Measurements from ENCODE around the gene PCBP3.
"Not testable (repeated sequence)": the region's sequence is repeated elsewhere in the genome, so short reads cannot be mapped to it uniquely, and the experiment has no call there.

PCBP3 gene

DNA sequence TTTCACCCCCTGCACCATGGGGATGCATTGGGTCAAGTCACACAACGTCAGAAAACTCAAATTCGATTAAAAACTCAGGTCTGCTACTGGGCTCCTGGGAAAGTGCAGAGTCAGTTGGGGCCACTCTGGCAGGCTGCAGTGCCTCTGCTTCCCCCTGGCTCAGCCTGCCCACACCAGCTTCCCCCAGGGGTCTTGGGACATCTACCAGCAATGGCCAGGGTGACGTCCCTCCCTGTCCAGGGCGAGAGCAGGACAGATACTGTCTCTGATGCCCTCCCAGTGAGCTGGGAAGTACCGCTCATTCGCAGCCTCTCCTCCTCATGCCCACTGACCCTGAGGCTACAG lies 231.9 kb downstream of the PCBP3 start:
- DNase-seq (ENCODE audit: low read depth): no peak

DNA sequence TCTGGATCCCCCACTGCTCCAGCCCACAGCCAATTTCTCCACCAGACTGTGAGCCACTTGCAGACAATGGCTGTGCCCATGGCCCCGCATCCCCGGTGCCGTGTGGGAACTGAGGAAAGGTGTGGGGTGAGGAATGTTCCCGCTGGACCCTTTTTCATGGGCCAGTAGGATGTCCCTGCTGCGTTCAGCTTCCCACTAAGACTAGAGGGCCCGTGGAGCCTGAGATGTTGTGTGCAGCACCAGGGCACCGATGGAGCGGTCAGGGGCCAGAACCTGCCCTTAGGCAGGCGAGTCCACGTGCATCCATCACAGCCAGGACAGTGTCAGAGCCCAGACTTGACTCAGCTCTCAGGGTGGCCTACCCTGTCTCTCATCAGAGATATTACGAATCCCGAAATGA lies 232.4 kb downstream of the PCBP3 start:
- no peak for DNase-seq (ENCODE audit: low read depth)

DNA sequence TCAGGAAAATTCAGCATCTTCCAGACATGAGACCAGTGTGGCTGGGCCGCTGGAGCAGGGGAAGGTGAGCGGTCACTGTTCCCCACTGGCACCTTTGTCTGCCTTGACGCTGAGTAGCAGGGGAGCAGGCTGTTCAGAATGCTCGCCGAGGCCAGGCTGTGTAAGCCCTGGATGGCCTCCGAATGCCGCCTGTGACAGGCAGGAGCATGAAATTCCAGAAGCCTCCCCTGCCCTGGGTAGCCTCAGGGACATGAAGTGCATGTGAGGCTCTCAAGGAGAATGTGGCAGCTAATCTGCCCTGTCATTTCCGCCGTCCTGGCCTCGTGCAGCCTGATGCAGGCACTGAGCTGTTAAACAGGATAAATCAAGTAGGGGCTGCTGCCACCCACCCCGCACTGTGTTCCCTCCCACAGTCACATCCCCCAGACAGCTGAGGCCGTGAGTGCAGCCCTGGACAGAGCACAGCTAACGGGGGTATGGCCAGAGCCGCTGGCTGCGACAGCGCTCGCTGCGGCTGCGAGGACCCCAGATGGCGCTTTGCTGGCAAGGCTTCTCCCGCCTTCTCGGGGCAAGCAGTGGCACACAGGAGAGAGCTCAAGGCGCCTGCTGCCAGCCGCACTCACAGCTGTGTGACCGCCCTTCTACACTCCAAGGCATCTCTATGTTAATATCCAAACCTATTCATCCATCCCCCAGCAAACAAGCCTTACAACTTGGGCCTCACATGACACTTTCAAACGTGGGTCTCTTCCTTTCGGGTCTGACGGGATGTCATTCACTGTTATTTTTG lies 233.1 kb downstream of the PCBP3 start:
- DNase-seq (ENCODE audit: low read depth): no peak

DNA sequence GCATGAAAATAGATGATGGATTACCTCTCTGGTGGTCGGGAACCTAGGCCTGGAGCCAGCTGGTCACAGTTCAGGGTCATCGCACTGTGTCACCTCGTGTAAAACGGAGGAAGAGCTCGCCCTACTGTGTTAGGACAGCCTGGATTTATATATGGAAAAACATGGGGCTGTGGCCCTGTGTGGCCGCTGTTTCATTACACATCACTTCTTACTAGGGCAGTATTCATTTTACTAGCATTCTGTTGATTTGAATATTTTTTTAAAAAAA lies 233.6 kb downstream of the PCBP3 start:
- DNase-seq (ENCODE audit: low read depth): no peak

- DNase-seq (ENCODE audit: low read depth): no peak
Measured at GRCh38 chr21:45877821-45878469, 234.4 kb downstream of the PCBP3 start.

DNA sequence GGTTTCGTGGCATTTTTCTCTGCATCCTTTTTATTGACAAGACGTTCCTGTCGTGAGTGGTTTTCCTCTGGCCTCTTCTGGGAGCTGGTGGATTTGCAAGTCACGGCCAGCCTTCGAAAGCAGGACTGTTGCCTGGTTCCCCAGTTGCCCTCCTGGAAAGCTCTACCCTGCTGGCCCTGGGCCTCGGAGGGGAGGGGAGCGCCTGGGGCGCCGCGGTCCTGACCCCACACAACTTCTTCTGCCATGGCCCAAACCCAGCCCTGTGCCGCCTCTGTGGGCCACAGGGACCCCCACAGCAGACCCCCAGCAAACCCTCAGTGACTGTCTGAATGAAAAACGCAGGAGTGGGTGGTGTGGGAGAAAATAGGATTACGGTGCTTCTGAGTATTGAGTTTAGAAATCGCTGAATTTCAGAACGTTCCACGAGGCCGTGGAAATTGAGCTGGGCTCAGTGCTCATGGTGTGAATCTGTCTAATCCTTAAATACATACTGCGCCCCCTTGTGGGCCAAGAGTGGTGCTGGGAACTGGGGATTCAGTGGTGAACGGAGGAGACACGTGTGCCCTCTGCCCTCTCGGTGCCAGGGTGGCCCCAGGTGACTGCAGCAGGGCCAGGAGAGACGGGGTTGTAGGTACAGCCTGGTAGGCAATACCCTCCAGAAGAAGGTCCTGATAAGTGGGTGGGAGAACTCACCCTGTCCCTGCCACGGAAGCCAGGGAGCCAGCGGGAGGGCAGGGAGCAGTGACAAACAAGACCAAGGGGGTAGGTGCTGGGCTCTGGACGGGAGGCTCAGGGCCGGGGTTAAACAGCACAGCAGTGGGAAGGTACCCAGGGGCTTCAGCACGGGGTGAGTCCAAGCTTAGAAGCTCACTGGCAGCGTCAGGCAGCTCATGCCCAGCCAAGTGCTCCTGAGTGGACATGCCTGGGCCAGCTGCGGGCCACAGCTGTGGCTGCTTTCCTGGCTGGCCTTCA lies 236.9 kb downstream of the PCBP3 start:
- no peak for DNase-seq (ENCODE audit: low read depth)

DNA sequence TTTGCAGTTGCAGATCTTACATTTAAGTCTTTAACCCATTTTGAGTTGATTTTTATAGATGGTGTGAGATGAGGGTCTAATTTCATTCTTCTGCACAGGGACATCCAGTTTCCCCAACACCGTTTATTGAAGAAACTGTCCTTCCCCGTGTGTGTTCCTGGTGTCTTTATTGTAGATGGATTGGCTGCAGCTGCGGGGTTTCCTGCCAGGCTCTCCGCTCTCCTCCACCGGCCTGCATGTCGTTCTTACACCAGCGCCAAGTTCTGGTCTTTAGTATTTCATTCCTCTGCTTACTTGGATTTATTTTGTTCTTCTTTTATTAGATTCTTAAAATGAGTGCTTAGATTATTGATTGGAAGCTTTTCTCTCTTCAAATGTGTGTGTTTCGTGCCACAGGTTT lies 239.1 kb downstream of the PCBP3 start:
- no peak for DNase-seq (ENCODE audit: low read depth)

DNA sequence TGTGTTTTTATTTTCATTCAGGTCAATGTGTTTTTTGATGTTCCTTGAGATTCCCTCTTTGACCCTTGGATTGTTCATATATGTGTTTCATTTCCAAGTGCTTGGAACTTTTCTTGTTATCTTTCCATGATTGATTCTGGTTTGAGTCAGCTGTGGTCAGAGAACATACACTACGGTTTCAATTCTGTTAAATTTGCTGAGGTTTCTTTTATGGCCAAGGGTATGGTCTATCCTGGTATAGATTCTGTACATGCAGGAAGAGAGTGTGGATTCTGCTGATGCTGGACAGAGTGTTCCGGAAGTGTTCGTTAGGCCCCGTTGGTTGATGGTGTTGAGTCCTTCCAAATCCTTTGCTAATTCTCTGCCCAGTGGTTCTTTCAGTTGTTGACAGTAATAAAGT lies 239.6 kb downstream of the PCBP3 start:
- DNase-seq (ENCODE audit: low read depth): no peak

GRCh38 chr21:45885597-45885929 lies 242.0 kb downstream of the PCBP3 start:
- no peak for DNase-seq (ENCODE audit: low read depth)

DNA sequence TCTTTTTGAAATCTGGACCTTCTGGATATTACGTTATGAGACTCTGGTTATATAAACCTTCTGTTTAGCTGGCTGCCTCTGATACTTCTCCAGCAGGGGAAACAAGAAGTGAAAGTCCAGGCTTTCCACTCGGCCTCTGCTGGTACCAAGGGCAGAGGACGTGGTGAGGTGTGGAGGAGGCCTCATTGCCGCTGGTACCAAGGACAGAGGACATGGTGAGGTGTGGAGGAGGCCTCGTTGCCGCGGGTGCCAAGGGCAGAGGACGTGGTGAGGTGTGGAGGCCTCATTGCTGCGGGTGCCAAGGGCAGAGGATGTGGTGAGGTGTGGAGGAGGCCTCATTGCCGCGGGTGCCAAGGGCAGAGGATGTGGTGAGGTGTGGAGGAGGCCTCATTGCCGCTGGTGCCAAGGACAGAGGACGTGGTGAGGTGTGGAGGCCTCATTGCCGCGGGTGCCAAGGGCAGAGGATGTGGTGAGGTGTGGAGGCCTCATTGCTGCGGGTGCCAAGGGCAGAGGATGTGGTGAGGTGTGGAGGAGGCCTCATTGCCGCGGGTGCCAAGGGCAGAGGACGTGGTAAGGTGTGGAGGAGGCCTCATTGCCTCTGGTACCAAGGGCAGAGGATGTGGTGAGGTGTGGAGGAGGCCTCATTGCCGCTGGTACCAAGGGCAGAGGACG lies 242.5 kb downstream of the PCBP3 start:
- DNase-seq (ENCODE audit: low read depth): not testable (repeated sequence)

GRCh38 chr21:45886610-45887026 lies 243.1 kb downstream of the PCBP3 start:
- DNase-seq (ENCODE audit: low read depth): no peak

GRCh38 chr21:45887120-45887611 lies 243.6 kb downstream of the PCBP3 start:
- no peak for DNase-seq (ENCODE audit: low read depth)

GRCh38 chr21:45887788-45888187 lies 244.3 kb downstream of the PCBP3 start:
- DNase-seq (ENCODE audit: low read depth): no peak

DNA sequence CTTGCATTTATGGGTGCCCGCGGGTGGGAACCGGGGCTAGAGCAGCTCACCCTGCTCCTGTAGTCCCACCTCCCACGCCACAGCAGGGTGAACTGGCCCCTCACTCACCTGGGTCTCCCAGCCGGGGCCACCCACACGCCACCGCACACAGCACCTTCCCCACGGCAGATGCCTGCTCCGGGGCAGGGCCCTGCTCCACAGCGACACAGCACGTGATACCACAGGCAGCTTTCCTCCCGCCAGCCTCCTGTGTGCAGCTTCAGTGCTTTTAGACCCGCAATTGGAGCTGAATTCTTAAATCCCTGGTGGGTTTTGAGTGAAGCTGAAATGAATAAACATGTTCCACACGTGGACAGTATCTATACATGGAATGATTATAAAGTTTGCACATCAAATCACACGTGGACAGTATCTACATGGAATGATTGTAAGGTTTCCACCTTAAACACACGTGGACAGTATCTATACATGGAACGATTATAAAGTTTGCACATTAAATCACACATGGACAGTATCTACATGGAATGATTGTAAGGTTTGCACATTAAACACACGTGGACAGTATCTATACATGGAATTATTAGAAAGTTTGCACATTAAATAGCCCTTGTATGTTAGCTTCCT lies 245.0 kb downstream of the PCBP3 start:
- DNase-seq (ENCODE audit: low read depth): no peak

DNA sequence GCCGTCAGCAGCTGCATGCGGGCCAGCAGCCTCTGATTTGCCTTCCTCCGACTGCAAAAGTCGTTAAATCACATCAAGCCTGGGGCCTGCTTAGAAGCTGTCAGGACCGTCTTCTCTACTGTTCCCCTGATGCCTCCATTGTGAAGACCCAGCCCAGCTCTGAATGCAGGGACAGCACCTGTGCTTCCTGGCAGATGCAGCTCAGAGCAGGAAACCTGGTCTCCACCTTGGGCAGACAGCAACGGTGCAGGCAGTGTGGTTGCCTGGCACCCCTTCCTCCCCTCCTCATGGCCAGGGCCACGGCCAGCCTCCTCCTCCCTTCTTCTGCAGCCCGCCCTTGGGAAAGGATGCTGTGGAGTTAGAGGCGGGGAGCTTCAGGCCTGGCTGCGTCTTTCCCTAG lies 245.7 kb downstream of the PCBP3 start:
- DNase-seq (ENCODE audit: low read depth): no peak

DNA sequence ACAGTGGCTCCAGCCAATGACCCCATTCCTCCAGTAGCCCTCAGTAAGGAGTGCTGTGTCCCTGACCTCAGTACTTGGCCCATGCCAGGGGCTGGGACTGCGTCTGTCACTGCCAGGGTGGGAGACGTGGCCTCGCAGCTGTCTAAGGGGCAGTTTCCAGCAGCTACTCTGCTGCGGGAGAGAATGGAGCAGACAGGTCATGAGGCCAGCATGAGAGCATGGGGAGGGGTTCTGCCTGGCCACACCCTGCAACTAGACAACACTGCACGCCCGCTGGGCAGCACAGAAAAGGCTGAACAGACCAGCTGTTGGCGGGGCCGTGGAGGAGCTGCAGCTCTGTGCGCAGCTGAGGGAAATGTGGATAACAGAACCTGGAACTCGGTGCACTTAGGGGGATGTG lies 246.4 kb downstream of the PCBP3 start:
- no peak for DNase-seq (ENCODE audit: low read depth)

DNA sequence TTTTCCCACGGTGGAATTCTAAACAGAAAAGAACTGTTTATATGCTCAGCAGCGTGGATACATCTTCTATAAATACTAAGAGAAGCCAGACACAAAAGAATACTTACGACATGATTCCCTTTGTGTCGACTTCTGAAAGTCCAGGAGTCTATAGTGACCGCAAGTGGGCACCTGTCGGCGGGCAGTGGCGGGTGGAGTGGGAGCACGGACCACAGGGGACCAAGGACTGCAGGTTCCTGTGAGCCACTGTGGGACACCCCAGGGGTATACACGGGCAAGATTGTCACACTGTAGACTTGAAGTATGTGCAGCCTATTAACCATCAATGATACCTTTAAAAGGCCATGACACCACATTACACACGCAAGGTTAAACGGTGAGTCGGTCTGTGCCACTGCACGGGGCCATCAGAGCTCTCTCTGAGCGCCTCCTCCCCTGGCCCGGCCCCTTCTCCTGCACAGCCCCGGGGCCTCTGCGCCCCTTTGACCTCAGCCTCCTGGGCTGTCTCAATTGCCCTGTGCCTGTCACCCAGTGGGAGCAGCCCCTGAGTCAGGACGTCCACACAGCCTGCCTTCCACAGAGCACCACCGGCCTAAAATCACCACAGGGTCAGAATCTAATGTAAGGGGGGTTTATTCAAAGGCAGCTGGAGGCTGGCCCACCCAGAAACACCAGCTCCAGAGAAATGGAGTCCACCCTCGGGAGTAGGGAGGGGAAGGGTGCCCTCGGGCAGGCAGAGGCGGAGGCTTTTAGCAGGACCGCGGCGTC lies 248.0 kb downstream of the PCBP3 start:
- DNase-seq (ENCODE audit: low read depth): no peak

GRCh38 chr21:45892156-45892915 lies 248.8 kb downstream of the PCBP3 start:
- DNase-seq (ENCODE audit: low read depth): no peak

- DNase-seq (ENCODE audit: low read depth): no peak
Measured at GRCh38 chr21:45892916-45893739, 249.6 kb downstream of the PCBP3 start.

Data from HS-5 (cell line).